A673 (cell line): ENCODE measurements around the gene FAM227A.

Source experiments
- EZH2 ChIP-seq: fragments of 200-600 bp; sonication (generic); IDR thresholded peaks from 2 replicates; pipeline ENCODE4 v1.6.1; 2017; ENCODE audit warnings: borderline replicate concordance, low read depth, mild to moderate bottlenecking, mixed read lengths, antibody characterized with exemption, low read length; ENCODE audit not compliant: poor library complexity, severe bottlenecking
- TF ChIP-seq, protein P1 (sequence below): fragments of 300-800, 200-600 bp; sonication (generic); conservative IDR thresholded peaks from 2 replicates; pipeline ENCODE4 v1.5.1; 2017; ENCODE audit warnings: low read depth, mild to moderate bottlenecking, antibody characterized with exemption, low read length, moderate library complexity, mixed read lengths

- TF ChIP-seq, protein P1, sequence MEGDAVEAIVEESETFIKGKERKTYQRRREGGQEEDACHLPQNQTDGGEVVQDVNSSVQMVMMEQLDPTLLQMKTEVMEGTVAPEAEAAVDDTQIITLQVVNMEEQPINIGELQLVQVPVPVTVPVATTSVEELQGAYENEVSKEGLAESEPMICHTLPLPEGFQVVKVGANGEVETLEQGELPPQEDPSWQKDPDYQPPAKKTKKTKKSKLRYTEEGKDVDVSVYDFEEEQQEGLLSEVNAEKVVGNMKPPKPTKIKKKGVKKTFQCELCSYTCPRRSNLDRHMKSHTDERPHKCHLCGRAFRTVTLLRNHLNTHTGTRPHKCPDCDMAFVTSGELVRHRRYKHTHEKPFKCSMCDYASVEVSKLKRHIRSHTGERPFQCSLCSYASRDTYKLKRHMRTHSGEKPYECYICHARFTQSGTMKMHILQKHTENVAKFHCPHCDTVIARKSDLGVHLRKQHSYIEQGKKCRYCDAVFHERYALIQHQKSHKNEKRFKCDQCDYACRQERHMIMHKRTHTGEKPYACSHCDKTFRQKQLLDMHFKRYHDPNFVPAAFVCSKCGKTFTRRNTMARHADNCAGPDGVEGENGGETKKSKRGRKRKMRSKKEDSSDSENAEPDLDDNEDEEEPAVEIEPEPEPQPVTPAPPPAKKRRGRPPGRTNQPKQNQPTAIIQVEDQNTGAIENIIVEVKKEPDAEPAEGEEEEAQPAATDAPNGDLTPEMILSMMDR = no peak
- TF ChIP-seq EZH2 = no peak
Observed at GRCh38 chr22:38554281-38554680, 101.9 kb downstream of the FAM227A start.
